SK-N-SH treated with all-trans-retinoic acid at 6 μM for 48 hours (cell line): ENCODE measurements around the gene ARF5.

Experiments
- TCF4 ChIP-seq: fragments of 250-450 bp; sonication (Bioruptor Pico); IDR thresholded peaks from 2 replicates; pipeline ENCODE4 v1.8.0; 2021; ENCODE audit warnings: mild to moderate bottlenecking, moderate library complexity, borderline replicate concordance
- ZFP3 ChIP-seq: fragments of 250-450 bp; sonication (Bioruptor Pico); IDR thresholded peaks from 2 replicates; pipeline ENCODE4 v1.5.0; 2020; ENCODE audit warnings: mild to moderate bottlenecking, moderate library complexity

- TF ChIP-seq ZFP3 (CRISPR knock-in tag) (no peak), TCF4 (CRISPR knock-in tag) (no peak)
These were observed 3.0 kb downstream of the ARF5 start for GRCh38 chr7:127591189-127591588.
